ENCODE results near the gene CAMKMT. TPM values are rescaled to one million over a fixed set of nuclear protein-coding genes. Genes with fewer than 3 reads are reported as not detected.

Gene CAMKMT
- total RNA-seq, 1 experiment from 2014 or later, result 17.4 TPM

DNA sequence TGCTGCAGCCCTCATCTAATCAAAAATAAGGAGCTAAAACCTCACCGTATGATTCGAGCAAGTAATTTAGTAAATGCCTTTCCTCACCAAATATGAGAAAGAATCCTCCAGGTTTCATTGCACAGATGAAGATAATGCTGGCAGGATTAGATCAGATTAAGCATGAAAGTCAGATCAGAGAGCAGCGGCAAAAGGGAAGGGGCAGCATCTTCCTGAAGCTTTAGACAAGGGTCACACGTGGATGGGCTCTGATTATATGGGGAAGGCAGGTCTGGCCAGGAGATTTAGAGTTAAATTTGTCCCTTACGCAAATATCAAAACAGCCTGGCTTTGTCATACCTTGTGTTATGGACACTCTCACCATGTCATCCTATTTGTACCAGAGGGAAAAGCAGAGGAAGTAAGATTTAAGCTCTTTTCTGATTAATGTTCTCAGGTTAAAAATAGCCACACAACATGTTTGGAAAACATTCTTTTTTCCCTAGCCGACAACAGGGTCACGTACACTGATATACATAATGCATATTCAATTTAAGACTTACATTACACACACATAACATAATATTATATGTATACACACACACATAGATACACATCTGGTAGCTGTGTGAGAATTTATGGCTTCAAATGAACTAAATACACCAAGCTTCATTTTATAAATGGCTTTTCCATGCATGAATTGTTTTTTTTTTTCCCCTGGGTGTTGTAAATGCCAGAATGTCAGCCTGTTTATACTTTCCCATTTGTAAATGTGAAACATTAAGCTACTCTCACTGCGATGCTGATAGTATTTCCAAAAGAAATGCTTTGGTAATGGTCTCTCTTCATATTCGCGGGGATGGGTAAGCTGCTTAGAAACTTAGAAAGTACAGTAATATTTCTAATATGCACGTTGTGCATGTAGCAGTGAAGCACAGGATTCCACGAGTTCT is 383.5 kb downstream of the CAMKMT start:
- no peak overlapping the region for H3K18ac ChIP-seq (ENCODE audit: insufficient read length, low read depth, low read length)
- no CpG with 5 or more reads among the region's 12 CpGs for WGBS (ENCODE audit: extremely low coverage, insufficient read length, low lambda C conversion rate)
- H3K9me3 Mint-ChIP-seq, result no peaks in the 10 kb centered on the region
- H2BK15ac ChIP-seq (ENCODE audit: low read depth, low read length), result no peak overlapping the region
- no peaks in the 10 kb centered on the region for H3K27me3 ChIP-seq (ENCODE audit: insufficient read depth, low read length)
- no peaks in the 10 kb centered on the region for H4K20me1 ChIP-seq (ENCODE audit: control insufficient read depth, insufficient read depth, insufficient read length)
- H2BK12ac ChIP-seq (ENCODE audit: insufficient read length, low read depth, low read length), result no peak overlapping the region
- no peak overlapping the region for H3K56ac ChIP-seq (ENCODE audit: insufficient read length, low read depth, low read length)
- no peak overlapping the region; a peak in 1 of 5 replicates for H3K4me3 Mint-ChIP-seq
- H3K4ac ChIP-seq (ENCODE audit: low read depth, low read length), result no peak overlapping the region
- peak overlapping the region; percentile 57 for H3K27ac ChIP-seq (ENCODE audit: insufficient read length, low read depth, low read length)
- no peak overlapping the region for H2BK120ac ChIP-seq (ENCODE audit: low read depth, low read length, poor library complexity, severe bottlenecking)
- H4K8ac ChIP-seq (replicated peaks; ENCODE audit: insufficient read length, low read depth, low read length), result no peak overlapping the region
- H3K79me1 ChIP-seq (ENCODE audit: insufficient read depth, low read depth, low read length, poor library complexity, severe bottlenecking), result no peaks in the 10 kb centered on the region
- H2AFZ ChIP-seq (ENCODE audit: low read length), result no peak overlapping the region
- H3K36me3 Mint-ChIP-seq (ENCODE audit: insufficient read depth in 1 of 3, low read depth in 3 of 3), result no peaks in the 10 kb centered on the region
- H3K23ac ChIP-seq (ENCODE audit: insufficient read length, low read depth, low read length), result no peak overlapping the region
- no peaks in the 10 kb centered on the region for H3K9me3 ChIP-seq (ENCODE audit: control insufficient read depth, low read depth, low read length)
- H3K27ac Mint-ChIP-seq, result peak overlapping the region in 2 of 3 experiments; percentile 58 to 64; a peak in 5 of 7 replicates
- H3K4me1 Mint-ChIP-seq, result peaks cover 34 to 35% of the 10 kb centered on the region in 2 experiments
- no peak overlapping the region for H3K14ac ChIP-seq (ENCODE audit: insufficient read depth, low read length)
- no peak overlapping the region for H2AK5ac ChIP-seq (ENCODE audit: insufficient read length, low read length)
- TF ChIP-seq, protein P1, sequence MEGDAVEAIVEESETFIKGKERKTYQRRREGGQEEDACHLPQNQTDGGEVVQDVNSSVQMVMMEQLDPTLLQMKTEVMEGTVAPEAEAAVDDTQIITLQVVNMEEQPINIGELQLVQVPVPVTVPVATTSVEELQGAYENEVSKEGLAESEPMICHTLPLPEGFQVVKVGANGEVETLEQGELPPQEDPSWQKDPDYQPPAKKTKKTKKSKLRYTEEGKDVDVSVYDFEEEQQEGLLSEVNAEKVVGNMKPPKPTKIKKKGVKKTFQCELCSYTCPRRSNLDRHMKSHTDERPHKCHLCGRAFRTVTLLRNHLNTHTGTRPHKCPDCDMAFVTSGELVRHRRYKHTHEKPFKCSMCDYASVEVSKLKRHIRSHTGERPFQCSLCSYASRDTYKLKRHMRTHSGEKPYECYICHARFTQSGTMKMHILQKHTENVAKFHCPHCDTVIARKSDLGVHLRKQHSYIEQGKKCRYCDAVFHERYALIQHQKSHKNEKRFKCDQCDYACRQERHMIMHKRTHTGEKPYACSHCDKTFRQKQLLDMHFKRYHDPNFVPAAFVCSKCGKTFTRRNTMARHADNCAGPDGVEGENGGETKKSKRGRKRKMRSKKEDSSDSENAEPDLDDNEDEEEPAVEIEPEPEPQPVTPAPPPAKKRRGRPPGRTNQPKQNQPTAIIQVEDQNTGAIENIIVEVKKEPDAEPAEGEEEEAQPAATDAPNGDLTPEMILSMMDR (conservative IDR thresholded peaks at IDR 0.05), result no peak
- no peak overlapping the region for H4K5ac ChIP-seq (ENCODE audit: insufficient read length, low read depth, low read length)
- no peak for DNase-seq
- no peak overlapping the region for H3T11ph ChIP-seq (ENCODE audit: low read length)
- H2BK20ac ChIP-seq (ENCODE audit: low read depth, low read length, poor library complexity, severe bottlenecking), result no peak overlapping the region
- no peak overlapping the region for H2BK5ac ChIP-seq (ENCODE audit: insufficient read length, low read length)
- no peaks in the 10 kb centered on the region for H3K79me2 ChIP-seq (ENCODE audit: insufficient read depth, low read length)
- H3K4me1 ChIP-seq (ENCODE audit: insufficient read depth, low read length), result peaks cover 7% of the 10 kb centered on the region; the same call in 1 of the 2 replicates
- H3K27me3 Mint-ChIP-seq (ENCODE audit: low read depth), result no peaks in the 10 kb centered on the region
- no peak overlapping the region for H3K4me2 ChIP-seq (ENCODE audit: insufficient read depth, insufficient read length, low read length)
- no peak overlapping the region for H3K9ac ChIP-seq (ENCODE audit: extremely low read depth, insufficient read length, low read length)
- no peak overlapping the region for H4K91ac ChIP-seq (ENCODE audit: insufficient read length, low read depth, low read length)
- no peaks in the 10 kb centered on the region for H3K23me2 ChIP-seq (ENCODE audit: insufficient read length, low read depth, low read length, poor library complexity, severe bottlenecking)

Data from H9 (cell line).